Measurements from ENCODE around the gene MBTPS1. TPM values are rescaled to one million over a fixed set of nuclear protein-coding genes. Genes with fewer than 3 reads are reported as not detected.

Gene MBTPS1
- total and polyA plus RNA-seq, 10 of the 15 experiments (the other 5 are each of a cell fraction or from before 2014, with no cell fraction given), result 1.3 to 43.9 (median 35.2) TPM

DNA sequence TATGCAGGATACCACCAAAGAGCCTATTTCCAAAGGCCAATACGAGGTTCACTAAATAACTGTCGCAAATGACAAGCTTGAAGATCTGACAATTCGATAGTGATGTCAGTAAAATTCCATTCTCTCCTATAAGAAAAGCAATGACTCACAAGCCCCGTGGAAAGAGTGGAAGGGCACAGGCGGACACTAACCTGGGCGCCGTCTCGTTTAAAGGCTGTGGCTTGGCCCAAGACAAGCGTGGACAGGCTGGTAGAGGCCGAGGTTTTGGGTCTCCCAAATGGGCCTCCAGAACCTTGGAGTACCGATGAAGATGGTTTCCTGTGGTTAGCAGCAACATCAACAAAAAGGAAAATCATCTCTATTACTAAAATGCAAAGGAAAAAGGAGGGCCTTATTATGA lies 57.6 kb downstream of the MBTPS1 start:
- H3K79me2 ChIP-seq (ENCODE audit: control insufficient read depth, insufficient read depth, low read length), result no peaks in the 10 kb centered on the region
- CTCF ChIA-PET, result interaction anchor here (1.5 to 2.0 kb wide), 3 partner anchors 103 to 133 kb away, joined by 3 to 7 read pairs (median 4); no protein-coding TSS in a partner anchor
- no peak overlapping the region for H3K4me3 ChIP-seq
- H3K36me3 ChIP-seq (ENCODE audit: control insufficient read depth in 2 of 2, insufficient read depth in 2 of 2, low read length in 1 of 2), result peaks cover 31 to 33% of the 10 kb centered on the region in 2 experiments
- no peak for DNase-seq (ENCODE audit: low read depth, low spot score)
- POLR2A ChIA-PET, result no interaction called here
- H4K20me1 ChIP-seq (ENCODE audit: control insufficient read depth, insufficient read depth), result no peaks in the 10 kb centered on the region
- H2AFZ ChIP-seq (ENCODE audit: control insufficient read depth, low read depth, low read length), result no peak overlapping the region
- in situ Hi-C loops (cut with MboI) (no loop called here), intact Hi-C loops (cut with micrococcal nuclease; ENCODE audit: unreplicated experiment) (no loop called here)
- H3K9ac ChIP-seq (ENCODE audit: control insufficient read depth, insufficient read depth, low read length), result no peak overlapping the region
- no peaks in the 10 kb centered on the region for H3K4me1 ChIP-seq (ENCODE audit: control insufficient read depth, insufficient read depth, low read length)
- no peak for TF ChIP-seq SMAD1 (IDR thresholded peaks at IDR 0.05; ENCODE audit: low read depth, partially characterized antibody)
- H3K4me2 ChIP-seq (ENCODE audit: control insufficient read depth, insufficient read depth), result no peak overlapping the region
- FAIRE-seq, result no peak
- no peaks in the 10 kb centered on the region for H3K9me3 ChIP-seq (replicated peaks; ENCODE audit: control insufficient read depth, insufficient read depth, low read length)
- SMC1A ChIA-PET (ENCODE audit: uncharacterized antibody, unreplicated experiment), result interaction anchor here (1.9 kb wide), 1 partner anchor 10 kb away, joined by 5 read pairs; no protein-coding TSS in a partner anchor
- no TSS peak for BruUV-seq (replicated peaks)
- RAD21 ChIA-PET (ENCODE audit: unreplicated experiment), result no interaction called here
- WGBS (ENCODE audit: insufficient coverage, insufficient replicate concordance, low lambda C conversion rate, missing lambda C conversion rate), result 98% methylated on average over 11 of the region's 11 CpGs
- no peaks in the 10 kb centered on the region for H3K27me3 ChIP-seq (replicated peaks in 1 of 2; ENCODE audit: control insufficient read depth in 2 of 2, insufficient read depth in 2 of 2, low read length in 1 of 2)
- H3K27ac ChIP-seq (ENCODE audit: control insufficient read depth, insufficient read depth), result no peak overlapping the region
- ATAC-seq, result no peak

DNA sequence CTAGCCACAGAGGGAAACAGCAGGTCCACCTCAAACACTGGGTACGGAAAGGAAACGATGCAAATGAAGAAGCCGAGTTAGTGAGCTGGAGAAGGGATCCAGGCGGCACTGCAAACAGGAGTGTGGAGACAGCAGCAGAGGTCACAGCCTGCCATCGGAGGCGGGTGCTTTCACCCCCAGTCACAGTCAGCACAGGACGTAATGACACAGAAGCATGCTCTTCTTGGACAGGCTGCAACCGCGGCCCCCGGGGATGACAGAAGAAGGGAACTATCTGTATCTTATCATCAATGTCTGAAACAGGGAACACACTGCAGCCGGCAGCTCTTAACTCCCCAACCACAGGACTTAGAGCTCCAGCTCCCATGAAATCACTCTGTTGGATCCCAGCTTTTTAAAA lies 58.1 kb downstream of the MBTPS1 start:
- Histone ChIP-seq H3K79me2 (ENCODE audit: control insufficient read depth, insufficient read depth, low read length) (no peaks in the 10 kb centered on the region), H3K27me3 (replicated peaks in 1 of 2; ENCODE audit: control insufficient read depth in 2 of 2, insufficient read depth in 2 of 2, low read length in 1 of 2) (no peaks in the 10 kb centered on the region), H4K20me1 (ENCODE audit: control insufficient read depth, insufficient read depth) (no peaks in the 10 kb centered on the region), H3K9ac (ENCODE audit: control insufficient read depth, insufficient read depth, low read length) (no peak overlapping the region), H3K36me3 (ENCODE audit: control insufficient read depth in 2 of 2, insufficient read depth in 2 of 2, low read length in 1 of 2) (peaks cover 27 to 33% of the 10 kb centered on the region in 2 experiments), H3K4me3 (no peak overlapping the region), H3K4me2 (ENCODE audit: control insufficient read depth, insufficient read depth) (no peak overlapping the region), H3K27ac (ENCODE audit: control insufficient read depth, insufficient read depth) (no peak overlapping the region), H3K4me1 (ENCODE audit: control insufficient read depth, insufficient read depth, low read length) (no peaks in the 10 kb centered on the region), H3K9me3 (replicated peaks; ENCODE audit: control insufficient read depth, insufficient read depth, low read length) (no peaks in the 10 kb centered on the region), H2AFZ (ENCODE audit: control insufficient read depth, low read depth, low read length) (no peak overlapping the region)
- in situ Hi-C loops (cut with MboI) (no loop called here), intact Hi-C loops (cut with micrococcal nuclease; ENCODE audit: unreplicated experiment) (no loop called here)
- POLR2A ChIA-PET, result no interaction called here
- FAIRE-seq (no peak), ATAC-seq (no peak), DNase-seq (ENCODE audit: low read depth, low spot score) (no peak)
- over 99% methylated on average over 11 of the region's 11 CpGs for WGBS (ENCODE audit: insufficient coverage, insufficient replicate concordance, low lambda C conversion rate, missing lambda C conversion rate)
- RAD21 ChIA-PET (ENCODE audit: unreplicated experiment), result no interaction called here
- SMC1A ChIA-PET (ENCODE audit: uncharacterized antibody, unreplicated experiment), result no interaction called here
- CTCF ChIA-PET, result interaction anchor here (1.5 to 2.0 kb wide), 3 partner anchors 102 to 133 kb away, joined by 3 to 7 read pairs (median 4); no protein-coding TSS in a partner anchor
- no TSS peak for BruUV-seq (replicated peaks)
- TF ChIP-seq SP1 (IDR thresholded peaks at IDR 0.05; ENCODE audit: low read depth, low read length) (no peak), CBX5 (IDR thresholded peaks at IDR 0.05; ENCODE audit: low read depth) (no peak), YY1 (IDR thresholded peaks at IDR 0.05; ENCODE audit: low read depth, low read length) (no peak), NRF1 (conservative IDR thresholded peaks at IDR 0.05; ENCODE audit: low read depth, low read length) (no peak), CEBPB (IDR thresholded peaks at IDR 0.05; ENCODE audit: borderline replicate concordance in 1 of 2, low read depth in 2 of 2, low read length in 2 of 2) (no peak), TCF3 (IDR thresholded peaks at IDR 0.05; ENCODE audit: borderline replicate concordance, insufficient read depth, low read depth, low read length) (no peak), ZNF384 (IDR thresholded peaks at IDR 0.05; ENCODE audit: borderline replicate concordance, low read depth, low read length) (no peak)
- TF ChIP-seq, protein P1, sequence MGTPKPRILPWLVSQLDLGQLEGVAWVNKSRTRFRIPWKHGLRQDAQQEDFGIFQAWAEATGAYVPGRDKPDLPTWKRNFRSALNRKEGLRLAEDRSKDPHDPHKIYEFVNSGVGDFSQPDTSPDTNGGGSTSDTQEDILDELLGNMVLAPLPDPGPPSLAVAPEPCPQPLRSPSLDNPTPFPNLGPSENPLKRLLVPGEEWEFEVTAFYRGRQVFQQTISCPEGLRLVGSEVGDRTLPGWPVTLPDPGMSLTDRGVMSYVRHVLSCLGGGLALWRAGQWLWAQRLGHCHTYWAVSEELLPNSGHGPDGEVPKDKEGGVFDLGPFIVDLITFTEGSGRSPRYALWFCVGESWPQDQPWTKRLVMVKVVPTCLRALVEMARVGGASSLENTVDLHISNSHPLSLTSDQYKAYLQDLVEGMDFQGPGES (IDR thresholded peaks at IDR 0.05), result no peak
- TF ChIP-seq, protein P2, sequence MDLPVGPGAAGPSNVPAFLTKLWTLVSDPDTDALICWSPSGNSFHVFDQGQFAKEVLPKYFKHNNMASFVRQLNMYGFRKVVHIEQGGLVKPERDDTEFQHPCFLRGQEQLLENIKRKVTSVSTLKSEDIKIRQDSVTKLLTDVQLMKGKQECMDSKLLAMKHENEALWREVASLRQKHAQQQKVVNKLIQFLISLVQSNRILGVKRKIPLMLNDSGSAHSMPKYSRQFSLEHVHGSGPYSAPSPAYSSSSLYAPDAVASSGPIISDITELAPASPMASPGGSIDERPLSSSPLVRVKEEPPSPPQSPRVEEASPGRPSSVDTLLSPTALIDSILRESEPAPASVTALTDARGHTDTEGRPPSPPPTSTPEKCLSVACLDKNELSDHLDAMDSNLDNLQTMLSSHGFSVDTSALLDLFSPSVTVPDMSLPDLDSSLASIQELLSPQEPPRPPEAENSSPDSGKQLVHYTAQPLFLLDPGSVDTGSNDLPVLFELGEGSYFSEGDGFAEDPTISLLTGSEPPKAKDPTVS (IDR thresholded peaks at IDR 0.05; ENCODE audit: low read depth, low read length), result no peak
- TF ChIP-seq, protein P3, sequence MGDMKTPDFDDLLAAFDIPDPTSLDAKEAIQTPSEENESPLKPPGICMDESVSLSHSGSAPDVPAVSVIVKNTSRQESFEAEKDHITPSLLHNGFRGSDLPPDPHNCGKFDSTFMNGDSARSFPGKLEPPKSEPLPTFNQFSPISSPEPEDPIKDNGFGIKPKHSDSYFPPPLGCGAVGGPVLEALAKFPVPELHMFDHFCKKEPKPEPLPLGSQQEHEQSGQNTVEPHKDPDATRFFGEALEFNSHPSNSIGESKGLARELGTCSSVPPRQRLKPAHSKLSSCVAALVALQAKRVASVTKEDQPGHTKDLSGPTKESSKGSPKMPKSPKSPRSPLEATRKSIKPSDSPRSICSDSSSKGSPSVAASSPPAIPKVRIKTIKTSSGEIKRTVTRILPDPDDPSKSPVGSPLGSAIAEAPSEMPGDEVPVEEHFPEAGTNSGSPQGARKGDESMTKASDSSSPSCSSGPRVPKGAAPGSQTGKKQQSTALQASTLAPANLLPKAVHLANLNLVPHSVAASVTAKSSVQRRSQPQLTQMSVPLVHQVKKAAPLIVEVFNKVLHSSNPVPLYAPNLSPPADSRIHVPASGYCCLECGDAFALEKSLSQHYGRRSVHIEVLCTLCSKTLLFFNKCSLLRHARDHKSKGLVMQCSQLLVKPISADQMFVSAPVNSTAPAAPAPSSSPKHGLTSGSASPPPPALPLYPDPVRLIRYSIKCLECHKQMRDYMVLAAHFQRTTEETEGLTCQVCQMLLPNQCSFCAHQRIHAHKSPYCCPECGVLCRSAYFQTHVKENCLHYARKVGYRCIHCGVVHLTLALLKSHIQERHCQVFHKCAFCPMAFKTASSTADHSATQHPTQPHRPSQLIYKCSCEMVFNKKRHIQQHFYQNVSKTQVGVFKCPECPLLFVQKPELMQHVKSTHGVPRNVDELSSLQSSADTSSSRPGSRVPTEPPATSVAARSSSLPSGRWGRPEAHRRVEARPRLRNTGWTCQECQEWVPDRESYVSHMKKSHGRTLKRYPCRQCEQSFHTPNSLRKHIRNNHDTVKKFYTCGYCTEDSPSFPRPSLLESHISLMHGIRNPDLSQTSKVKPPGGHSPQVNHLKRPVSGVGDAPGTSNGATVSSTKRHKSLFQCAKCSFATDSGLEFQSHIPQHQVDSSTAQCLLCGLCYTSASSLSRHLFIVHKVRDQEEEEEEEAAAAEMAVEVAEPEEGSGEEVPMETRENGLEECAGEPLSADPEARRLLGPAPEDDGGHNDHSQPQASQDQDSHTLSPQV (IDR thresholded peaks at IDR 0.05), result no peak

Data from GM12878 (cell line).